ENCODE data around the gene PCDH9.

Gene PCDH9

DNA sequence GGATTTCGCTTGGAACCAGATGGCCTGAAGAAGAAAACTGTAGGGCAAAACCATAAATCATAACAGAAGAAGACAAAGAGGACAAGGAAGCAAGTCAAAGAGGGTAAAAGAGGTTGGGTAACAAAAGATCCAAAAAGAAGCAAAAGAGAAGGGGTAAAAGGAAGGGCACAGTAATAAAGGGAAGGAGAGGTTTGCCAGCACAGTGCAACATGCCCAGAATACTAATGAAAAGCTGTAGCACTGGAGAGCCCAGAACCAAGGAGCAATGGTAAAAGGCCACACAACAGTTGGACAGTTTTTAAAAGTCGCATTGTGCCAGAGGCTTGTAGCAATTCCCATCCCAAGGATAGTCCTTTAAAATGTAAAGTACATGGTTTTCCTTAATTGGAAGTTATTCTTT is 506.6 kb downstream of the PCDH9 start:
- H3K79me2 ChIP-seq (ENCODE audit: insufficient read depth, low read length): no peaks in the 10 kb centered on the region
- no peaks in the 10 kb centered on the region for H3F3A ChIP-seq (ENCODE audit: insufficient read depth)
- no peaks in the 10 kb centered on the region for H3K27me3 ChIP-seq (ENCODE audit: low read length)
- H3K4me3 ChIP-seq (ENCODE audit: insufficient read depth, low read length, poor library complexity, severe bottlenecking): no peak overlapping the region
- H2AFZ ChIP-seq (ENCODE audit: low read depth, low read length, severe bottlenecking): no peak overlapping the region
- no peak overlapping the region for H3K9ac ChIP-seq (ENCODE audit: low read length)
- no peaks in the 10 kb centered on the region for H3K36me3 ChIP-seq (ENCODE audit: low read length)
- no peaks in the 10 kb centered on the region for H3K9me2 ChIP-seq (replicated peaks; ENCODE audit: insufficient read depth, low read length)
- H3K9me3 ChIP-seq (ENCODE audit: insufficient read depth, low read length): no peaks in the 10 kb centered on the region
- H4K20me1 ChIP-seq (ENCODE audit: low read depth, low read length): no peaks in the 10 kb centered on the region
- no peak overlapping the region for H3K4me2 ChIP-seq (ENCODE audit: low read depth, low read length, poor library complexity, severe bottlenecking)
- no peak overlapping the region for H3K27ac ChIP-seq (ENCODE audit: low read depth, low read length)
- no peak for TF ChIP-seq EZH2phosphoT487 (conservative IDR thresholded peaks at IDR 0.05; ENCODE audit: low read length)
- TF ChIP-seq, protein P1, sequence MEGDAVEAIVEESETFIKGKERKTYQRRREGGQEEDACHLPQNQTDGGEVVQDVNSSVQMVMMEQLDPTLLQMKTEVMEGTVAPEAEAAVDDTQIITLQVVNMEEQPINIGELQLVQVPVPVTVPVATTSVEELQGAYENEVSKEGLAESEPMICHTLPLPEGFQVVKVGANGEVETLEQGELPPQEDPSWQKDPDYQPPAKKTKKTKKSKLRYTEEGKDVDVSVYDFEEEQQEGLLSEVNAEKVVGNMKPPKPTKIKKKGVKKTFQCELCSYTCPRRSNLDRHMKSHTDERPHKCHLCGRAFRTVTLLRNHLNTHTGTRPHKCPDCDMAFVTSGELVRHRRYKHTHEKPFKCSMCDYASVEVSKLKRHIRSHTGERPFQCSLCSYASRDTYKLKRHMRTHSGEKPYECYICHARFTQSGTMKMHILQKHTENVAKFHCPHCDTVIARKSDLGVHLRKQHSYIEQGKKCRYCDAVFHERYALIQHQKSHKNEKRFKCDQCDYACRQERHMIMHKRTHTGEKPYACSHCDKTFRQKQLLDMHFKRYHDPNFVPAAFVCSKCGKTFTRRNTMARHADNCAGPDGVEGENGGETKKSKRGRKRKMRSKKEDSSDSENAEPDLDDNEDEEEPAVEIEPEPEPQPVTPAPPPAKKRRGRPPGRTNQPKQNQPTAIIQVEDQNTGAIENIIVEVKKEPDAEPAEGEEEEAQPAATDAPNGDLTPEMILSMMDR (IDR thresholded peaks at IDR 0.05; ENCODE audit: insufficient read depth, low read length, poor library complexity, severe bottlenecking): no peak

DNA sequence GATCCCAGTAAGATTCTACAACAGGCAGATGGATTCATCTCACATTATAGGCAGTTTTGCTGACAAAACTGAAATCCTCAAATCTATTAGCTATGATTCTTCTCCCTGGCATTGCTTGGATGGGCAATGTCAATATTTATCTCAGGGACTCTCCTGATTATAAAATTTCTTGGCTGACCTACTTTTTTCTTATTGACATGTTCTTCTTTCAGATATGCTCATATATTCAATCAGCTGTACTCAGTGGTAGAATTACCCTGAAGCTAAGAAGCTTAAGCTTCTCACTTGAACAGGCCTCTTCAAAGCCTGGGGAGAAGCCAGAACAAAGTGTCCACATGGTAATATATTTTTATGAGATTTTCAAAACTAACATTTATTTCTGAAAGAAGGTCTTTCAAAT is 513.6 kb downstream of the PCDH9 start:
- Histone ChIP-seq H4K20me1 (ENCODE audit: low read depth, low read length) (no peaks in the 10 kb centered on the region), H3K27ac (ENCODE audit: low read depth, low read length) (no peak overlapping the region), H3K4me3 (ENCODE audit: insufficient read depth, low read length, poor library complexity, severe bottlenecking) (no peak overlapping the region), H3K36me3 (ENCODE audit: low read length) (no peaks in the 10 kb centered on the region), H2AFZ (ENCODE audit: low read depth, low read length, severe bottlenecking) (peak overlapping the region; percentile 4), H3K27me3 (ENCODE audit: low read length) (no peaks in the 10 kb centered on the region), H3K4me2 (ENCODE audit: low read depth, low read length, poor library complexity, severe bottlenecking) (no peak overlapping the region), H3K9ac (ENCODE audit: low read length) (no peak overlapping the region), H3K9me2 (replicated peaks; ENCODE audit: insufficient read depth, low read length) (no peaks in the 10 kb centered on the region), H3K79me2 (ENCODE audit: insufficient read depth, low read length) (no peaks in the 10 kb centered on the region), H3F3A (ENCODE audit: insufficient read depth) (no peaks in the 10 kb centered on the region), H3K9me3 (ENCODE audit: insufficient read depth, low read length) (no peaks in the 10 kb centered on the region)
- TF ChIP-seq, protein P1 (IDR thresholded peaks at IDR 0.05; ENCODE audit: insufficient read depth, low read length, poor library complexity, severe bottlenecking): no peak
- TF ChIP-seq EZH2phosphoT487 (conservative IDR thresholded peaks at IDR 0.05; ENCODE audit: low read length): no peak

DNA sequence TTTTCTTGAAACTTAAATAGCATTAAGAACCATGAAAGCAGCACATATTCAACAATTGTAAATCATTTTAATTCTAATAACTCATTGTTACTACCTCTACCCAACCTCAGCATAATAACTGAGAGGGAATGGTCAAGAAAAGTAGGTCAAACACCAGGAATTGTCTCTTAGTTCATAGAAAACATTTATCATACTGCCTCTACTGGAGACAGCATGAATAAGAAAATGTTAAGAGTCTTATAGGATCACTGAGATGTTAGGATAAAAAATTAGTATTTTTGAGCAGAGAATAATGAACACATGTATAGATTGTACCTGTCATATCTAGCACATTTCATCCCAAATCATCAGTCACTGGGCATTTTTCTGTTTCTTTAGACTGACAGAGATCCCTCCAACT is 515.3 kb downstream of the PCDH9 start:
- Histone ChIP-seq H4K20me1 (ENCODE audit: low read depth, low read length) (no peaks in the 10 kb centered on the region), H3K27me3 (ENCODE audit: low read length) (no peaks in the 10 kb centered on the region), H2AFZ (ENCODE audit: low read depth, low read length, severe bottlenecking) (no peak overlapping the region), H3F3A (ENCODE audit: insufficient read depth) (no peaks in the 10 kb centered on the region), H3K9me2 (replicated peaks; ENCODE audit: insufficient read depth, low read length) (no peaks in the 10 kb centered on the region), H3K27ac (ENCODE audit: low read depth, low read length) (no peak overlapping the region), H3K4me3 (ENCODE audit: insufficient read depth, low read length, poor library complexity, severe bottlenecking) (no peak overlapping the region), H3K9ac (ENCODE audit: low read length) (no peak overlapping the region), H3K79me2 (ENCODE audit: insufficient read depth, low read length) (no peaks in the 10 kb centered on the region), H3K4me2 (ENCODE audit: low read depth, low read length, poor library complexity, severe bottlenecking) (no peak overlapping the region), H3K36me3 (ENCODE audit: low read length) (no peaks in the 10 kb centered on the region), H3K9me3 (ENCODE audit: insufficient read depth, low read length) (no peaks in the 10 kb centered on the region)
- TF ChIP-seq, protein P1 (IDR thresholded peaks at IDR 0.05; ENCODE audit: insufficient read depth, low read length, poor library complexity, severe bottlenecking): no peak
- no peak for TF ChIP-seq EZH2phosphoT487 (conservative IDR thresholded peaks at IDR 0.05; ENCODE audit: low read length)

All from SU-DHL-6 (cell line).